ENCODE data around the gene GAP43.

Gene GAP43

DNA sequence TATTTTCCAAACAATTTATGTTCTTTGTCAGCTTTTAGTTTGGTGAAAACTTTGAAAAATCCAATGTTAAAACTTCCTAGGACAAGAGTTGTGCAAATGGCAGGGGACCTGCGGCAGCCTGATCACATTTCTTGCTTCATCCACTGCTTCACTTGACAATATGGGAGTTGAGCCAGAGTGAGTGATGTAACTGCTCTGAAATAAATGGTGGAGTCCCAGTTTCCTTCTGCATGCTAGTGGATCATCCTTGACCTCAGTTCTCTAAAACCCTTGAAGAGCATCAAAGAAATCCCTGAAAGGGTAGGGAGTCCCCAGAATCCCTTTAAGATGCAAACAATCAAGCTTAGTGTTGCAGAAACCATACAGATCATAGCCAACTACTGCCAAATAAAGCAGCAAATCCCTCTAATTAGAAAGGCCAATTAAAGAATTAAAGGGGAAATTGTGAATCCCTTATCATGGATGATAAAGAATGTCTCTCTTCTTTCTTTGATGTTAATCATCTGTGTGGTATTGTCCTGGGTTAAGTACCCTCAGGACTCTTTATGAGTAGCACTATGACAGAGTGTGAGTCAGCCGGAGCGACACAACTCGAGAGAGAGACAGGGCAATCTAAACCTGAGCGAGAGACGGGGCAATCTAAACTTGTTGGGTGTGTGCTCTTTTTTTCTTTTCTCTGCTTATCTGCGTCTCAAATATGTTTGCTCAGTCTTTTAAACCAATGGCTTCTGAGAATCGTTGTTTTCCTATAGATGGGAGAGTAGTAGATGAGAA, 41.8 kb upstream of the GAP43 start:
- Histone ChIP-seq H3K9ac (ENCODE audit: low read length) (no peak overlapping the region), H3K27ac (ENCODE audit: low read depth, low read length) (no peak overlapping the region), H2AK5ac (ENCODE audit: low read length) (no peak overlapping the region), H3K4me1 (ENCODE audit: control insufficient read depth, low read depth, low read length) (no peaks in the 10 kb centered on the region), H3K56ac (ENCODE audit: low read length) (no peak overlapping the region), H2BK120ac (ENCODE audit: low read depth, low read length) (no peak overlapping the region), H4K8ac (ENCODE audit: low read depth, low read length) (no peak overlapping the region), H3K79me1 (ENCODE audit: low read length) (no peaks in the 10 kb centered on the region), H2BK5ac (ENCODE audit: low read length) (no peak overlapping the region), H2BK15ac (replicated peaks; ENCODE audit: low read depth) (no peak overlapping the region), H3K4me2 (ENCODE audit: low read length) (no peak overlapping the region), H3K36me3 (ENCODE audit: control insufficient read depth, insufficient read depth, low read length) (no peaks in the 10 kb centered on the region), H4K5ac (ENCODE audit: low read length) (no peak overlapping the region), H3K79me2 (ENCODE audit: control insufficient read depth, insufficient read depth, low read length) (no peaks in the 10 kb centered on the region), H3K4ac (ENCODE audit: low read depth, low read length) (no peak overlapping the region), H3K4me3 (ENCODE audit: low read length) (no peak overlapping the region), H3K23ac (ENCODE audit: low read length) (no peak overlapping the region), H3K27me3 (ENCODE audit: insufficient read depth, low read length, poor library complexity) (no peaks in the 10 kb centered on the region), H3K18ac (ENCODE audit: low read length) (no peak overlapping the region)
- DNase-seq, result peak; percentile 16
- no CpG with 5 or more reads among the region's 8 CpGs for WGBS (ENCODE audit: extremely low coverage, insufficient coverage, low lambda C conversion rate)

GRCh38 chr3:115588201-115589115, 34.9 kb upstream of the GAP43 start:
- H2BK5ac ChIP-seq (ENCODE audit: low read length), result no peak overlapping the region
- H3K9ac ChIP-seq (ENCODE audit: low read length), result no peak overlapping the region
- no peak overlapping the region for H2BK15ac ChIP-seq (replicated peaks; ENCODE audit: low read depth)
- H3K23ac ChIP-seq (ENCODE audit: low read length), result no peak overlapping the region
- H3K4me3 ChIP-seq (ENCODE audit: low read length), result no peak overlapping the region
- H3K4ac ChIP-seq (ENCODE audit: low read depth, low read length), result no peak overlapping the region
- WGBS (ENCODE audit: extremely low coverage, insufficient coverage, low lambda C conversion rate), result no CpG with 5 or more reads among the region's 5 CpGs
- no peaks in the 10 kb centered on the region for H3K79me1 ChIP-seq (ENCODE audit: low read length)
- H4K8ac ChIP-seq (ENCODE audit: low read depth, low read length), result no peak overlapping the region
- H3K36me3 ChIP-seq (ENCODE audit: control insufficient read depth, insufficient read depth, low read length), result no peaks in the 10 kb centered on the region
- H3K18ac ChIP-seq (ENCODE audit: low read length), result no peak overlapping the region
- no peaks in the 10 kb centered on the region for H3K79me2 ChIP-seq (ENCODE audit: control insufficient read depth, insufficient read depth, low read length)
- no peak overlapping the region for H3K4me2 ChIP-seq (ENCODE audit: low read length)
- H3K4me1 ChIP-seq (ENCODE audit: control insufficient read depth, low read depth, low read length), result no peaks in the 10 kb centered on the region
- H4K5ac ChIP-seq (ENCODE audit: low read length), result no peak overlapping the region
- H3K56ac ChIP-seq (ENCODE audit: low read length), result no peak overlapping the region
- DNase-seq, result no peak
- H3K27me3 ChIP-seq (ENCODE audit: insufficient read depth, low read length, poor library complexity), result no peaks in the 10 kb centered on the region
- H2BK120ac ChIP-seq (ENCODE audit: low read depth, low read length), result no peak overlapping the region
- no peak overlapping the region for H3K27ac ChIP-seq (ENCODE audit: low read depth, low read length)
- no peak overlapping the region for H2AK5ac ChIP-seq (ENCODE audit: low read length)

DNA sequence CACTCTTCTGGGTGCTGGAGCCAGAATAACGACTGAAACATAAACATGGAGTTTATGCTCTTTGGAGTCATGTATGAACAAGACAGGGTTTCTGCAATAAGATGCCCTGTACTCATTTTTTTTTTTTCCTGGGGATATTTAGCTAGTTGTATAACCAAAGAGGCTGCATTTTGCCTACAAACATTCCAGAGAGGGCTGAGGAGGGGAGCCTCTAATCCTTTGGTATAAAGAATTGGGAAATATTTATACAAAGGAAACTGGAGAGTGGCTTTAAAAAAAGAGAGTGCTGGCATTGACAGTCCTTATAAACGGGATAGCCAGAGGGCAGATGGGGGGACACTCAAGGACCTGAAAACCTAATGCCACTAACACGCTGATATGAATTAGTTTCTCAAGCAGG, 32.4 kb upstream of the GAP43 start:
- no peak overlapping the region for H2BK5ac ChIP-seq (ENCODE audit: low read length)
- H2BK15ac ChIP-seq (replicated peaks; ENCODE audit: low read depth), result no peak overlapping the region
- no peak overlapping the region for H3K9ac ChIP-seq (ENCODE audit: low read length)
- no CpG with 5 or more reads among the region's 3 CpGs for WGBS (ENCODE audit: extremely low coverage, insufficient coverage, low lambda C conversion rate)
- H3K79me1 ChIP-seq (ENCODE audit: low read length), result no peaks in the 10 kb centered on the region
- H2AK5ac ChIP-seq (ENCODE audit: low read length), result no peak overlapping the region
- DNase-seq, result no peak
- H3K56ac ChIP-seq (ENCODE audit: low read length), result no peak overlapping the region
- H4K5ac ChIP-seq (ENCODE audit: low read length), result no peak overlapping the region
- no peak overlapping the region for H3K23ac ChIP-seq (ENCODE audit: low read length)
- H3K4ac ChIP-seq (ENCODE audit: low read depth, low read length), result no peak overlapping the region
- H4K8ac ChIP-seq (ENCODE audit: low read depth, low read length), result no peak overlapping the region
- H3K79me2 ChIP-seq (ENCODE audit: control insufficient read depth, insufficient read depth, low read length), result no peaks in the 10 kb centered on the region
- H3K4me2 ChIP-seq (ENCODE audit: low read length), result no peak overlapping the region
- no peak overlapping the region for H3K27ac ChIP-seq (ENCODE audit: low read depth, low read length)
- H3K4me1 ChIP-seq (ENCODE audit: control insufficient read depth, low read depth, low read length), result no peaks in the 10 kb centered on the region
- no peaks in the 10 kb centered on the region for H3K27me3 ChIP-seq (ENCODE audit: insufficient read depth, low read length, poor library complexity)
- H2BK120ac ChIP-seq (ENCODE audit: low read depth, low read length), result no peak overlapping the region
- no peaks in the 10 kb centered on the region for H3K36me3 ChIP-seq (ENCODE audit: control insufficient read depth, insufficient read depth, low read length)
- H3K4me3 ChIP-seq (ENCODE audit: low read length), result no peak overlapping the region
- H3K18ac ChIP-seq (ENCODE audit: low read length), result no peak overlapping the region

GRCh38 chr3:115595611-115596275, 27.6 kb upstream of the GAP43 start:
- H2AK5ac ChIP-seq (ENCODE audit: low read length), result no peak overlapping the region
- no peak overlapping the region for H2BK120ac ChIP-seq (ENCODE audit: low read depth, low read length)
- H3K27me3 ChIP-seq (ENCODE audit: insufficient read depth, low read length, poor library complexity), result no peaks in the 10 kb centered on the region
- no peak for DNase-seq
- H3K4me3 ChIP-seq (ENCODE audit: low read length), result no peak overlapping the region
- no peak overlapping the region for H3K4me2 ChIP-seq (ENCODE audit: low read length)
- H4K5ac ChIP-seq (ENCODE audit: low read length), result no peak overlapping the region
- H4K8ac ChIP-seq (ENCODE audit: low read depth, low read length), result no peak overlapping the region
- WGBS (ENCODE audit: extremely low coverage, insufficient coverage, low lambda C conversion rate), result no CpG with 5 or more reads among the region's 2 CpGs
- no peaks in the 10 kb centered on the region for H3K4me1 ChIP-seq (ENCODE audit: control insufficient read depth, low read depth, low read length)
- no peak overlapping the region for H3K18ac ChIP-seq (ENCODE audit: low read length)
- H3K27ac ChIP-seq (ENCODE audit: low read depth, low read length), result no peak overlapping the region
- H2BK5ac ChIP-seq (ENCODE audit: low read length), result no peak overlapping the region
- no peaks in the 10 kb centered on the region for H3K79me1 ChIP-seq (ENCODE audit: low read length)
- no peaks in the 10 kb centered on the region for H3K79me2 ChIP-seq (ENCODE audit: control insufficient read depth, insufficient read depth, low read length)
- no peaks in the 10 kb centered on the region for H3K36me3 ChIP-seq (ENCODE audit: control insufficient read depth, insufficient read depth, low read length)
- no peak overlapping the region for H2BK15ac ChIP-seq (replicated peaks; ENCODE audit: low read depth)
- H3K4ac ChIP-seq (ENCODE audit: low read depth, low read length), result no peak overlapping the region
- no peak overlapping the region for H3K23ac ChIP-seq (ENCODE audit: low read length)
- no peak overlapping the region for H3K9ac ChIP-seq (ENCODE audit: low read length)
- no peak overlapping the region for H3K56ac ChIP-seq (ENCODE audit: low read length)

- H2BK5ac ChIP-seq (ENCODE audit: low read length), result no peak overlapping the region
Measured at GRCh38 chr3:115598216-115598615, 25.1 kb upstream of the GAP43 start.

More at GRCh38 chr3:115598216-115598615, 25.1 kb upstream of the GAP43 start:
- H3K18ac ChIP-seq (ENCODE audit: low read length), result no peak overlapping the region
- no peak for DNase-seq
- no peak overlapping the region for H4K5ac ChIP-seq (ENCODE audit: low read length)
- H3K36me3 ChIP-seq (ENCODE audit: control insufficient read depth, insufficient read depth, low read length), result no peaks in the 10 kb centered on the region
- no peak overlapping the region for H3K56ac ChIP-seq (ENCODE audit: low read length)
- no peak overlapping the region for H3K4me2 ChIP-seq (ENCODE audit: low read length)
- no peak overlapping the region for H2BK120ac ChIP-seq (ENCODE audit: low read depth, low read length)
- no peaks in the 10 kb centered on the region for H3K79me2 ChIP-seq (ENCODE audit: control insufficient read depth, insufficient read depth, low read length)
- no peak overlapping the region for H3K9ac ChIP-seq (ENCODE audit: low read length)
- no peaks in the 10 kb centered on the region for H3K4me1 ChIP-seq (ENCODE audit: control insufficient read depth, low read depth, low read length)
- H4K8ac ChIP-seq (ENCODE audit: low read depth, low read length), result no peak overlapping the region
- H3K27me3 ChIP-seq (ENCODE audit: insufficient read depth, low read length, poor library complexity), result no peaks in the 10 kb centered on the region
- no peak overlapping the region for H3K23ac ChIP-seq (ENCODE audit: low read length)
- H2AK5ac ChIP-seq (ENCODE audit: low read length), result no peak overlapping the region
- H3K79me1 ChIP-seq (ENCODE audit: low read length), result no peaks in the 10 kb centered on the region
- no peak overlapping the region for H3K4me3 ChIP-seq (ENCODE audit: low read length)
- no peak overlapping the region for H2BK15ac ChIP-seq (replicated peaks; ENCODE audit: low read depth)
- no peak overlapping the region for H3K27ac ChIP-seq (ENCODE audit: low read depth, low read length)
- H3K4ac ChIP-seq (ENCODE audit: low read depth, low read length), result no peak overlapping the region
